Activated CD8-positive, alpha-beta memory T cell treated with anti-CD3 and anti-CD28 coated beads, Interleukin-2, amount 50 U/mL, for 1 hour (primary cell): ENCODE measurements around the gene DUOX1.
A peak's percentile ranks its signal among the peaks of the same experiment; 100 is the strongest.

Experiments
- DNase-seq: peaks from one replicate; pipeline ENCODE4 v3.0.0-alpha.2; 2020; ENCODE audit errors: extremely low read depth

The DUOX1 gene

GRCh38 chr15:45187894-45188830 is 58.4 kb downstream of the DUOX1 start, which contains the start of gene SHF:
Gene SHF (minus strand): TSS chr15:45187966. CDS start chr15:45187951, 15 bp downstream.
- DNase-seq, result peak; percentile 30

- no peak for DNase-seq
Observed at GRCh38 chr15:45197512-45197911, 67.7 kb downstream of the DUOX1 start.

- DNase-seq, result peak; percentile 90
Observed at GRCh38 chr15:45198337-45199135, 68.7 kb downstream of the DUOX1 start.

- no peak for DNase-seq
Observed at GRCh38 chr15:45199136-45199810, 69.5 kb downstream of the DUOX1 start.

- peak; percentile 95 for DNase-seq
Observed at GRCh38 chr15:45200001-45200798, 70.4 kb downstream of the DUOX1 start.

GRCh38 chr15:45200799-45201556 is 71.2 kb downstream of the DUOX1 start:
- peak; percentile 26 for DNase-seq

- DNase-seq, result no peak
Observed at GRCh38 chr15:45201557-45201859, 71.7 kb downstream of the DUOX1 start.

- no peak for DNase-seq
Observed at GRCh38 chr15:45201869-45202268, 72.1 kb downstream of the DUOX1 start.

- no peak for DNase-seq
Observed at GRCh38 chr15:45203182-45203581, 73.4 kb downstream of the DUOX1 start.

- DNase-seq, result peak; percentile 31
Observed at GRCh38 chr15:45205192-45205591, 75.4 kb downstream of the DUOX1 start.

- DNase-seq, result no peak
Observed at GRCh38 chr15:45212493-45212892, 82.7 kb downstream of the DUOX1 start.
